ENCODE measurements around the gene ZNRF3.
"Not testable (repeated sequence)": the region's sequence is repeated elsewhere in the genome, so short reads cannot be mapped to it uniquely, and the experiment has no call there.

Gene ZNRF3

DNA sequence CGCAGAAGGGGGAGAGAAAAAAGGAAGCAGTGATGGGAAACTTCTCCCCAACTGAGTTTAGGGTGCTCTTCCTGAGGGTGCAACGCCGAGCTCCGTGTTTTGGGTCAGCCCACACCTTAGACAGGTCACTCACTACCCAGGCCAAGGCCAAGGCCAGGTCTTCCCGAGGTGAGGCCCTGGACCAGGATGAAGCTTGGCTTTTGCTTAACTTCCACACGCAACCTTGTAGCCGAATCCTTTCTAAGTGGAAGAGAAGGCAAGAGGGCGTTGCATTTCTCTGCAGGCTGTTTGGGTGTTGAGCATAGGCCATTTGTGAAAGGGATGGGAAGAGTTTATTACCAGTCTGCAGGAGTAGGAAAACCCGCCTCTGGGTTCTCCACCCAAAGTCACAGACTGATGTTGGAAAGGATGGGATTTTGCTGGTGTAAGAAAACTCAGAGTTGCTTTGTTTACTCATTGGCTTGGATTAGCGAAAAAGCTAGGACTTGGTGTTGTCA, 191.0 kb downstream of the ZNRF3 start:
- DNase-seq = no peak

DNA sequence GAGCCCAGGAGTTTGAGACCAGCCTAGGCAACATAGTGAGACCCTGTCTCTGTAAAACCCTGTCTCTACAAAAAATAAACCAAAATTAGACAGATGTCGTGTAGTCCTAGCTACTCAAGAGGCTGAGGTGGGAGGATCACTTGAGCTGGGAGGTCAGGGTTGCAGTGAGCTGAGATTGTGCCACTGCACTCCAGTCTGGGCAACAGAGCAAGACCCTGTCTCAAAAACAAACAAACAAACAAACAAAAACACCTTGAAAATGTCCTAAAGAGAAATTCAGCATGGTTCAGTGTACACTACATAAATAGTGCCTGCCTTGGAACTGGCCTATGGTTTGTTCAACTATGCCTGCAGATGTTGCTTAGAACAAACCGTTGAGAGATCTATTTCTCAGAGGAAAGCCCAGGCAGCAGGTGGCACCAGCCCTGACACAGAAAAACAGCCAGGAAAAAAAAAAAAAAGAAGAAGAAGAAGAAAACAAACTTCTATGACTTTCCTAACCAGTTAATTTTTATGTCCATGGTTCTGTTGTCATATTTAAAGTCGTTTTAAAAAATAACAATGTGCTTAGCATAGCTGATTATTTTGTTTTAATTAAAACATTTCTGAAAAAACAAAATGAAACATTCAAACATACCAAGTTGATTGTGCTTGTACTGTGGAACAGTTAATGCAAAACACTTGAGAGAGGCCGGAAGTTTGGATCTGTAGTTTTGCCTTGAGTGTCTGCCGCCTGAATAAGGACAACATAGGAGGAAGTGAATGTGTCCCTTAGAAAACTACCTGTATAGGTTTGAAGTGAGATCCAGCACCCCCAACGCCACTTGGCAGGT, 194.9 kb downstream of the ZNRF3 start:
- DNase-seq = no peak

GRCh38 chr22:29078869-29079207, 195.5 kb downstream of the ZNRF3 start:
- no peak for DNase-seq

DNA sequence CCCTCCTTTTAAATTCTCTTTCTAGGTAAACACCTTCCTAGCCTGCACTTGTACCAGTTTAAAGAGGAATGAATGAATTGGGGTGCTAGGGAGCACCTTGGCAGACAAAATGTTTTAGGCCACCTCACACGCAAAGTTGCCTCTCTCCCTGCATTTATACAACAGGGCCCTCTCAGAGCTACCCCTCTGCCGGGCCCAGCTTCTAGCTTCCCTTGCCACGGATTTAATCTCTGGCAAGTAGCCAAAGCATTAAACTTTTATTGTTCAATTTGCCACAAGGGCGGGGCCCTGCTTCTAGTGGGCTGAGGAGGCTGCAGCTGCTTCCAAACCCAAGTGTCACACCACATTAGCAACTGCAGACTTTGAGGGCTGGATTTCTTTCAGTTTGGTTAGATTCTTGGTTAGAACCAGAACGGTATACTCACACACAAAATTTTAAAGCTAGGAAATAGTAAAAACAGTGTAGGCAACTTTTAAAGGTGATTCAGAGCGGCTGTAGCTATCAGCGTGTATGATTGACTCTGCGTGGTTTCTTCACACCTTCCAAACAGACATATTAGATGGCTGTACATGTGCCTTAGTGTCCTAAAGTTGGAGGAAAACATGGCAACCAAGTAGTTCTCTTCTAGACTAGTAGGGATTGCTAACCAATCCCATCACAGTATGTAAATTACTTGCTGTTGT, 196.0 kb downstream of the ZNRF3 start:
- DNase-seq = no peak

GRCh38 chr22:29080106-29080975, 197.0 kb downstream of the ZNRF3 start:
- no peak for DNase-seq

DNA sequence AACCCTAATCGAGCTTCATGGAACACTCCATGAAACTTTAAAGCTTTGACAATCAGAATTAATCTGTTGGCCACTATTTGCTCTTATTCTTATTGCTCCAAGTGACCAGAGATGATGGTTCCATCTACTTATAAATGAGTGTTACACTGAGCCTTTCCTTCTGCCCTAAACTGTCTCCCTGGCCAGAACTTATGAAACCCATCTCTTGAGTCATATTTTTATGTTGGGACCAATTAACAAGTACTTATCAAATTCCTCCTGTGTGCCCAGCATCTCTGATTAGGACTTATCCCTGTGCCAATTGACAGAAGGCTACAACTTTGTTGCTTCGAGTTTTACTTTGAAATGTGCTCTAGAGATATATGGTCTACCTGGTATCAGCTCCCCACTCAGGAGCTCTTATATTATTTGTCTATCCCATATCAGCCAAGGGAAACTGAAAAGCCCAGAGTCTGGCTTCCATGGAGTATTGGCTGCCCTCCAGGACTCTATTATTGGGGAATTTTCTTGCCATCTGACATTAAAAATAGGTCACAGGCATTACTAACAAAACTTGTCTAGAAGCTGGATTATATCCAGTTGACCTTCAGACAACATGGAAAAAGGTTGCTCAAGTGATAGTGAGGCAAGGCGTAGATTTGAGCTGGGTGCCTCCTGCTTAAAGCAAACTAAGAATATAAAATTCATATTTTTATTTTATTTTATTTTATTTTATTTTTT, 198.3 kb downstream of the ZNRF3 start:
- no peak for DNase-seq

GRCh38 chr22:29082826-29083545, 199.6 kb downstream of the ZNRF3 start:
- no peak for DNase-seq

DNA sequence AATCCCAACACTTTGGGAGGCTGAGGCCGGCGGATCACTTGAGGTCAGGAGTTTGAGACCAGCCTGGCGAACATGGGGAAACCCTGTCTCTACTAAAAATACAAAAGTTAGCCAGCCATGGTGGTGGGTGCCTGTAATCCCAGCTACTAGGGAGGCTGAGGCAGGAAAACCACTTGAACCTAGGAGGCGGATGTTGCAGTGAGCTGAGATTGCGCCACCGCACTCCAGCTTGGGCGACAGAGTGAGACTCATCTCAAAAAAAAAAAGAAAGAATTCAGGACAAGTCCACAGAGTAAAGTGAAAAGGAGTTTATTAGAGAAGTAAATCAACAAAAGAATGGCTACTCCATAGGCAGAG, 200.2 kb downstream of the ZNRF3 start:
- not testable (repeated sequence) for DNase-seq

DNA sequence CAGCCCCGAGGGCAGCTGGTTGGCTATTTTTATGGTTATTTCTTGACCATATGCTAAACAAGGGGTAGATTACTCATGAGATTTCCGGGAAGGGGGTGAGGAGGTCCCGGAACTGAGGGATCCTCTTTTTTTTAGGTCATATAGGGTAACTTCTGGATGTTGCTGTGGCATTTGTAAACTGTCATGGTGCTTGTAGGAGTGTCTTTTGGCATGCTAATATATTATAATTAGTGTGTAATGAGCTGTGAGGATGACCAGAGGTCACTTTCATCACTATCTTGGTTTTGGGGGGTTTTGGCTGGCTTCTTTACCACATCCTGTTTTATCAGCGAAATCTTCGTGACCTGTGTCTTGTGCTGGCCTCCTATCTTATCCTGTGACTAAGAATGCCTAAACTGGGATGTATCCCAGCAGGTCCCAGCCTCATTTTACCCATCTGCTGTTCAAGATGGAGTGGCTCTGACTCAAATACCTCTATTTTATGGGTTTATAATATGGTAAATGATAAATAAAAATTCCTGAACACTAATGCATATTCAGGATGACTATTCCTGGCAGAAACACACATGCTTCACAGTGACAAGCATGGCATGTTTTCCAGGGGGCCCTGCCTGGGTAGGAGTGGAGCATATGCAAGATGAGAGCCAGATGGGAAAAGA, 200.7 kb downstream of the ZNRF3 start:
- no peak for DNase-seq

DNA sequence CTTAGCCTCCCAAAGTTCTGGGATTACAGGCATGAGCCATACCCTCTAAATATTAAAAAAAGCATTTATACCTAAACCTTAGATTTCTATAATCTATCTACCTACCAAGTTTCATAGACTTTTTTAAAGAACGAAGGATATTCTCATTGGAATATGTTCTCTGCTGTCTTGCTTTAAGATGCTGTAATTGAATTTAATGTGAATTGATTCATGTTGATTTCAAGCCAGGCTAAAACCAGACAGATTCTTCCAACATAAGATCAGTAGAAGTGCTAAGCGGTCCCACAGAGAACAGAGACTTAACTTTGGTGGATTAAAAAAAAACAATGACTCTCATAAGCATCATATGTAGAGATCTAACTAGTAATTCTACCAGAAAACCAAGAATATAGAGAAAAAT, 203.6 kb downstream of the ZNRF3 start:
- DNase-seq = no peak

DNA sequence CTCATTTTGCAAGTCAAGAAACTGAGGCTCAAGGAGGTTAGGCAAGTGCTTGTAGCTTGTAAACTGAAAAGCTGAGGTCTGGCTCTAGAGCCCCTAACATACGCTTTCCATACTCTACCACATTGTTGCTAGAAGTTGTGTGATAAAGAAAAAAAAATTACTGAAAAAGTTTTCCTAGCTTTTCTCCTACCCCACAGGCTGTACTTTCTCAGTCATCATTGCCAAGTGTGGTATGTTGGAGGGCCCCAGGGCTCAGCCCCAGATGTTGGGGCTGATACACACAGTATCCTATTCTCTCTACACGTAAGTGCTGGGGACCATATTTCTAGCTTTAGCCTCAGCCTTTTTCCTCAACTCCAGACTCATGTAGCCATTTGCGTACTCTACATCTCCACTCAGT, 205.4 kb downstream of the ZNRF3 start:
- DNase-seq = no peak

DNA sequence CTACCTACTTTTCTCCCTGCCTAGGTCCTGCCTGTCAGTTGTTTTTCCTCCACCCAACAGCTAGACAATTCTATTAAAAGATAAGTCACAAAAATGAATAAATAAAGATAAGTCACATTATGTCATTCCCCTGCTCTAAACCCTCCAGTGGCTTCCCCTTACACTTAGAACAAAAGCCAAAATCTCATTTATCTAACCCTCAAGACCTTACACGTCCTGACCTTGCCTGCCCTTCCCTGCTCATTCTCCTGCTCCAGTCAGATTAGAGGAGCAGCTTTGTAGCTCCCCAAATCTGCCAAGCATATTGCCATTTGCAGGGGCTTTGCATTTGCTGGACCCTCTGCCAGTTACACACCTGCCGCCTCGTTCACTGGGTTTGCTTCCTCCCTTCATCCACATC, 206.1 kb downstream of the ZNRF3 start:
- DNase-seq = no peak

GRCh38 chr22:29090039-29090438, 206.7 kb downstream of the ZNRF3 start:
- DNase-seq = no peak

DNA sequence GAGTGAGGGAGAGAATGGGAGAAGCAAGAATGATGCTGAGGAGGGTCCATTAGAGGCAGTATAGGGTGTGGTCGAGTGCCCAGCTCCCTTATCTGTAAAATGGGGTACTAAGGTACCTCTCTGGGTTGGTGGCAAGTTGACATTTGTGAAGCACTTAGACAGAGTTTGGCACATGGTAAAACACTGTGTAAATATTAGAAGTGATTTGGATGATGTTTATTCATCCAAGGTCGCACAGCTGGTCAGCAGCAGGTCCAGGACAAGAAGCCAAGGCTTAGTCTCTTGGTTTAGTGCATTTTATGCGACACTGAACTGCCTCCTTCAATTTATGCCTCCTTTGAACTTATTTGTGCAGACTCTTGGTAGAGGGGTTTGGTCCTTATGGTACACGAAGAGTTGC, 208.9 kb downstream of the ZNRF3 start:
- DNase-seq = no peak

- DNase-seq = no peak
Observed at GRCh38 chr22:29093030-29093429, 209.7 kb downstream of the ZNRF3 start.

DNA sequence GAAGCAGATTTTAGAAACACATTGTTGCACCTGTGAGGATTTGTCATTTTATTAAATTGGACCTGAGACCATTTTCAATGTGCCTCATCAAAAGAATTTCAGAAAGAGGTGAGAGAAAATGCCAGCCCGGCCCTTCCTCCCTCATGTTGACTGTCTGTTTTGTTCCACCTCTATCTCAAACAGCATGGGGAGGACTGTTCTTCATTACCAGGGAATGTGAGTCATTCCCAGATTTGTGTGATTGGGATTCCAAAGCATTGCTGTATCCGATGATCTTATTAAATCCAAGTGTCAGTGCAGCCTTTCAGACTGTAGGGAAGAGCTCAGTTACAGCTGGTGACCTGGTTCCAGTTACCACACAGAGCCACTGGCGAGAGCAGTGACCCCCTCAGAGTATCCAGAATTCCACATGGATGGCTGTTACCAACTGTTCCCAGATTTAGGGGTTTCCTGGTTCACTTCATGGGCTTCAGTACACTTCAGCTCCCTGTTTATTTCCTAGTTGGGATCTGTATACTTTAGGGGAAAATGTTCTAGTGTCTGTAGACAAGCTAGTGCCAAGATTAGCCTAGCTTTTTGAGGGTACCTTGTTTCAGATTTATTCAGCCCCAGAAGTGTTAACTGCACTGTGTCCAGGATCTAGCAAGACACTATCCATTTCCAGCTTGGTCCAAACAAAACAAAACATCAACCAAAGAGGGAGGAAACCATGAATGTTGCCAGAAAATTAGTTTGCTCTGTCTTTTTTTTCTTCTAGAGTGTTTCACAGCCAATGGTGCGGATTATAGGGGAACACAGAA, 210.3 kb downstream of the ZNRF3 start:
- no peak for DNase-seq

- no peak for DNase-seq
Observed at GRCh38 chr22:29095459-29095858, 212.1 kb downstream of the ZNRF3 start.

GRCh38 chr22:29096736-29097669, 213.6 kb downstream of the ZNRF3 start:
- DNase-seq = no peak

DNA sequence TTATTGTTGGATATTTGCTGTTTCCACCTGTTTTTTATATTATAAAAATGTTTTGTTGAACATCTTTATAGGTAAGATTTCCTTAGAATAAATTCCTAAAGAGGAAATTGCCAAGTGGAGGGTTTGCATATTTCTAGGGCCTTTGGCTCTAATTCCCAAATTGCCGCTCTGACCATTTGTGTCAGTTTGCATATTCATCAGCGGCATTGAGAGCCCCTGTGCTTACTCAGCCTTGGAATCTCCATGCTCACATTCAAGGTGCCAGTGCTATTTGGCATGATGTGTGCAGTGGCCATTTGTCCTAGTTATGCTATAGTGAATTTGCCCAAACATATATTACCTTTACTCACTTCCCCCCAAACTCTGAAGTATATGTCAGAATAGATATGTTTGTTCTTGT, 214.9 kb downstream of the ZNRF3 start:
- DNase-seq = no peak

- DNase-seq = no peak
Observed at GRCh38 chr22:29102300-29102699, 218.9 kb downstream of the ZNRF3 start.

Data from stimulated activated CD4-positive, alpha-beta T cell treated with anti-CD3 and anti-CD28 coated beads, Interleukin-4, amount 100 ng/mL, for 24 hours (primary cell).